A549 (cell line): ENCODE results near the gene ACO1. TPM values are rescaled to one million over a fixed set of nuclear protein-coding genes. Genes with fewer than 3 reads are reported as not detected.

ENCODE experiments used
- ATAC-seq, 2 experiments: fragments of 200-7000 bp in 1 of 2; fragments of >200 bp in 1 of 2; cut with Nextera tagmentation in 1 of 2; cut with Tn5 transposase in 1 of 2; 3 replicates each; pipeline versions ENCODE4 v1.8.0 to v1.9.1; 2018 to 2020; ENCODE audit warnings: mild to moderate bottlenecking in 1 of 2, moderate library complexity in 1 of 2
- CTCF ChIA-PET: fragments of 300-600 bp; sonication (Branson Sonifier 250); formaldehyde crosslinking; extraction: SDS; loops from one replicate; lab custom pipeline; 2021; ENCODE audit warnings: antibody characterized with exemption, inconsistent platforms; lab: Yijun Ruan, JAX
- POLR2A ChIA-PET: fragments of 350-600 bp; formaldehyde crosslinking; extraction: SDS; loops from one replicate; lab custom pipeline; 2021; ENCODE audit warnings: antibody characterized with exemption, inconsistent platforms; lab: Yijun Ruan, JAX
- DNase-seq, 2 experiments: peaks; one replicate each; pipeline versions ENCODE4 v3.0.0 to v3.0.0-alpha.2; 2011 to 2016; ENCODE audit warnings: low read depth in 1 of 2, low spot score in 1 of 2
- FAIRE-seq: peaks from 2 replicates; lab custom pipeline; 2011; peaks lifted over from hg19 to GRCh38; lab: Jason Lieb, UNC
- H3K27ac ChIP-seq, 2 experiments: fragments of >200 bp; sonication (Bioruptor Twin); formaldehyde crosslinking; 3 replicates each; pipeline ENCODE4 v1.5.1; 2016 to 2017
- H3K4me1 ChIP-seq: fragments of >200 bp; sonication (Bioruptor Twin); formaldehyde crosslinking; 3 replicates; pipeline ENCODE4 v1.6.1; 2016
- H3K4me2 ChIP-seq: fragments of >200 bp; sonication (Bioruptor Twin); formaldehyde crosslinking; 3 replicates; pipeline ENCODE4 v1.6.1; 2016
- H3K4me3 ChIP-seq: fragments of >200 bp; sonication (Bioruptor Twin); formaldehyde crosslinking; 3 replicates; pipeline ENCODE4 v1.5.1; 2016
- H3K9me3 ChIP-seq: fragments of >200 bp; sonication (Bioruptor Twin); formaldehyde crosslinking; 3 replicates; pipeline ENCODE4 v1.6.1; 2016
- ATOH8 ChIP-seq: fragments of 250-450 bp; sonication (Bioruptor Pico); IDR thresholded peaks from 2 replicates; pipeline ENCODE4 v1.5.0; 2020; ENCODE audit warnings: low read depth, mild to moderate bottlenecking, moderate library complexity
- BHLHE40 ChIP-seq: IDR thresholded peaks from 2 replicates; pipeline ENCODE4 v1.6.1; 2012; ENCODE audit warnings: low read depth, low read length, inconsistent platforms
- CBX8 ChIP-seq: fragments of 200-600 bp; sonication (generic); IDR thresholded peaks from 2 replicates; pipeline ENCODE4 v1.6.1; 2016
- CHD2 ChIP-seq: fragments of 150-350 bp; IDR thresholded peaks from 2 replicates; pipeline ENCODE4 v1.6.1; 2014; ENCODE audit warnings: low read length; ENCODE audit not compliant: partially characterized antibody
- ESRRA ChIP-seq: fragments of 150-350 bp; IDR thresholded peaks from 2 replicates; pipeline ENCODE4 v1.6.1; 2014; ENCODE audit warnings: mild to moderate bottlenecking, low read length, borderline replicate concordance
- FOSL2 ChIP-seq, 2 experiments: fragments of 450-650 bp in 1 of 2; fragments of >200 bp in 1 of 2; sonication (Bioruptor Twin) in 1 of 2; formaldehyde crosslinking; IDR thresholded peaks; 2 replicates each; pipeline versions ENCODE4 v1.5.0 to v1.6.1; 2016 to 2020; ENCODE audit warnings: mild to moderate bottlenecking in 1 of 2, moderate library complexity in 1 of 2
- GATA3 ChIP-seq: IDR thresholded peaks from 2 replicates; pipeline ENCODE4 v1.6.1; 2012; ENCODE audit warnings: borderline replicate concordance
- HOXA7 ChIP-seq: fragments of 250-450 bp; sonication (Bioruptor Pico); IDR thresholded peaks from 2 replicates; pipeline ENCODE4 v1.5.0; 2020; ENCODE audit warnings: mild to moderate bottlenecking, moderate library complexity
- HOXB13 ChIP-seq: fragments of 250-450 bp; sonication (Bioruptor Pico); IDR thresholded peaks from 2 replicates; pipeline ENCODE4 v1.5.0; 2020; ENCODE audit warnings: low read depth, mild to moderate bottlenecking, moderate library complexity
- JUN ChIP-seq, 2 experiments: fragments of >200 bp; sonication (Bioruptor Twin); formaldehyde crosslinking; IDR thresholded peaks; 2 replicates in 1 of 2; 3 replicates in 1 of 2; pipeline ENCODE4 v1.6.1; 2016 to 2017
- JUNB ChIP-seq: fragments of >200 bp; sonication (Bioruptor Twin); formaldehyde crosslinking; IDR thresholded peaks from 2 replicates; pipeline ENCODE4 v1.6.1; 2016
- NPAS2 ChIP-seq: fragments of 250-450 bp; sonication (Bioruptor Pico); IDR thresholded peaks from 2 replicates; pipeline ENCODE4 v1.8.0; 2022; ENCODE audit warnings: mild to moderate bottlenecking, moderate library complexity, borderline replicate concordance
- PHF8 ChIP-seq: fragments of 200-600 bp; sonication (generic); IDR thresholded peaks from 2 replicates; pipeline ENCODE4 v1.6.1; 2016; ENCODE audit warnings: low read depth, mild to moderate bottlenecking, antibody characterized with exemption, moderate library complexity, borderline replicate concordance
- RCOR1 ChIP-seq: fragments of 150-350 bp; IDR thresholded peaks from 2 replicates; pipeline ENCODE4 v1.6.1; 2014; ENCODE audit warnings: antibody characterized with exemption, low read length, low read depth
- RFX5 ChIP-seq: fragments of 450-650 bp; IDR thresholded peaks from 2 replicates; pipeline ENCODE4 v1.7.1; 2014; ENCODE audit warnings: antibody characterized with exemption, mild to moderate bottlenecking, moderate library complexity
- SREBF2 ChIP-seq: fragments of 450-650 bp; IDR thresholded peaks from 2 replicates; pipeline ENCODE4 v1.6.1; 2014; ENCODE audit warnings: mild to moderate bottlenecking, moderate library complexity
- TFCP2L1 ChIP-seq: fragments of 250-450 bp; sonication (Bioruptor Pico); IDR thresholded peaks from 2 replicates; pipeline ENCODE4 v1.5.0; 2021; ENCODE audit warnings: mild to moderate bottlenecking
- USF2 ChIP-seq: fragments of 450-650 bp; IDR thresholded peaks from 2 replicates; pipeline ENCODE4 v1.6.1; 2014; ENCODE audit warnings: antibody characterized with exemption
- ZC3H11A ChIP-seq: fragments of 450-650 bp; IDR thresholded peaks from 2 replicates; pipeline ENCODE4 v1.6.1; 2014; ENCODE audit warnings: antibody characterized with exemption, mild to moderate bottlenecking
- ZSCAN20 ChIP-seq: fragments of 250-450 bp; sonication (Bioruptor Pico); IDR thresholded peaks from 2 replicates; pipeline ENCODE4 v1.8.0; 2022; ENCODE audit warnings: mild to moderate bottlenecking, moderate library complexity
- WGBS: methylation state at CpG from one replicate; pipeline ENCODE4 v1.1.6; 2017; ENCODE audit errors: missing lambda C conversion rate; 5-methylcytosine and 5-hydroxymethylcytosine counted together
- polyA plus RNA-seq, 4 experiments: library from polyadenylated mRNA; depleted of rRNA in 3 of 4; stranded (reverse); fragments of >200 nt; fragmentation: RNase III in 1 of 4; extraction: RNeasy Plus Mini Kit Qiagen cat#74134 plus additional on column Dnase treatment in 1 of 4; gene quantifications; 2 replicates in 3 of 4; 3 replicates in 1 of 4; pipeline ENCODE4 v1.2.3, GENCODE V29; 2011 to 2017
- TF ChIP-seq, protein P1 (sequence below): fragments of >200 bp; sonication (Bioruptor Twin); formaldehyde crosslinking; IDR thresholded peaks from 2 replicates; pipeline ENCODE4 v1.6.1; 2016
- TF ChIP-seq, protein P2 (sequence below): fragments of 200-600 bp; sonication (generic); IDR thresholded peaks from 2 replicates; pipeline ENCODE4 v1.6.1; 2016; ENCODE audit warnings: antibody characterized with exemption, mild to moderate bottlenecking, moderate library complexity

The ACO1 gene
- polyA plus RNA-seq, 2 of the 4 experiments (the other 2 are of a cell fraction) = 32.2 to 41.0 TPM

GRCh38 chr9:32398207-32398606 lies 13.8 kb downstream of the ACO1 start:
- DNase-seq = no peak
- no peak for TF ChIP-seq RFX5
- no peak for TF ChIP-seq SREBF2
- TF ChIP-seq TFCP2L1 (CRISPR knock-in tag) = no peak
- TF ChIP-seq ATOH8 = no peak
- TF ChIP-seq ESRRA = no peak
- no peak for TF ChIP-seq USF2
- TF ChIP-seq, protein P1, sequence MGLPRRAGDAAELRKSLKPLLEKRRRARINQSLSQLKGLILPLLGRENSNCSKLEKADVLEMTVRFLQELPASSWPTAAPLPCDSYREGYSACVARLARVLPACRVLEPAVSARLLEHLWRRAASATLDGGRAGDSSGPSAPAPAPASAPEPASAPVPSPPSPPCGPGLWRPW = no peak
- no peak for TF ChIP-seq JUN (IDR thresholded peaks at IDR 0.05)
- no peak for TF ChIP-seq HOXA7 (CRISPR knock-in tag)
- TF ChIP-seq ZSCAN20 = no peak
- TF ChIP-seq FOSL2 (IDR thresholded peaks at IDR 0.05) = no peak
- TF ChIP-seq FOSL2 (CRISPR knock-in tag; IDR thresholded peaks at IDR 0.05) = no peak
- TF ChIP-seq BHLHE40 = no peak
- no peak for TF ChIP-seq ZC3H11A
- no peak for TF ChIP-seq PHF8
- TF ChIP-seq, protein P2, sequence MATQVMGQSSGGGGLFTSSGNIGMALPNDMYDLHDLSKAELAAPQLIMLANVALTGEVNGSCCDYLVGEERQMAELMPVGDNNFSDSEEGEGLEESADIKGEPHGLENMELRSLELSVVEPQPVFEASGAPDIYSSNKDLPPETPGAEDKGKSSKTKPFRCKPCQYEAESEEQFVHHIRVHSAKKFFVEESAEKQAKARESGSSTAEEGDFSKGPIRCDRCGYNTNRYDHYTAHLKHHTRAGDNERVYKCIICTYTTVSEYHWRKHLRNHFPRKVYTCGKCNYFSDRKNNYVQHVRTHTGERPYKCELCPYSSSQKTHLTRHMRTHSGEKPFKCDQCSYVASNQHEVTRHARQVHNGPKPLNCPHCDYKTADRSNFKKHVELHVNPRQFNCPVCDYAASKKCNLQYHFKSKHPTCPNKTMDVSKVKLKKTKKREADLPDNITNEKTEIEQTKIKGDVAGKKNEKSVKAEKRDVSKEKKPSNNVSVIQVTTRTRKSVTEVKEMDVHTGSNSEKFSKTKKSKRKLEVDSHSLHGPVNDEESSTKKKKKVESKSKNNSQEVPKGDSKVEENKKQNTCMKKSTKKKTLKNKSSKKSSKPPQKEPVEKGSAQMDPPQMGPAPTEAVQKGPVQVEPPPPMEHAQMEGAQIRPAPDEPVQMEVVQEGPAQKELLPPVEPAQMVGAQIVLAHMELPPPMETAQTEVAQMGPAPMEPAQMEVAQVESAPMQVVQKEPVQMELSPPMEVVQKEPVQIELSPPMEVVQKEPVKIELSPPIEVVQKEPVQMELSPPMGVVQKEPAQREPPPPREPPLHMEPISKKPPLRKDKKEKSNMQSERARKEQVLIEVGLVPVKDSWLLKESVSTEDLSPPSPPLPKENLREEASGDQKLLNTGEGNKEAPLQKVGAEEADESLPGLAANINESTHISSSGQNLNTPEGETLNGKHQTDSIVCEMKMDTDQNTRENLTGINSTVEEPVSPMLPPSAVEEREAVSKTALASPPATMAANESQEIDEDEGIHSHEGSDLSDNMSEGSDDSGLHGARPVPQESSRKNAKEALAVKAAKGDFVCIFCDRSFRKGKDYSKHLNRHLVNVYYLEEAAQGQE = no peak
- TF ChIP-seq RCOR1 = no peak
- no peak for TF ChIP-seq HOXB13 (CRISPR knock-in tag)
- TF ChIP-seq CHD2 = no peak
- TF ChIP-seq GATA3 = no peak
- TF ChIP-seq NPAS2 (CRISPR knock-in tag) = no peak

GRCh38 chr9:32399110-32399815 lies 14.8 kb downstream of the ACO1 start:
- Histone ChIP-seq H3K4me3 (no peak overlapping the region), H3K4me1 (peaks cover 25% of the 10 kb centered on the region), H3K9me3 (no peaks in the 10 kb centered on the region), H3K4me2 (no peak overlapping the region), H3K27ac (no peak overlapping the region)
- no peak for DNase-seq
- TF ChIP-seq ZSCAN20 (no peak), CBX8 (no peak), NPAS2 (CRISPR knock-in tag) (no peak), JUNB (no peak), PHF8 (no peak)
- peak; percentile 32 for FAIRE-seq
- ChIA-PET CTCF (interaction anchor here (0.6 to 9.2 kb wide), 10 partner anchors 11 to 189 kb away, joined by 3 to 74 read pairs (median 4); partner anchors contain the start of genes NDUFB6 and RIGI), POLR2A (no interaction called here)
- 86% methylated on average over 5 of the region's 5 CpGs for WGBS
- ATAC-seq = no peak

More at GRCh38 chr9:32398207-32398606, 13.8 kb downstream of the ACO1 start:
- H3K27ac ChIP-seq = no peak overlapping the region
- ChIA-PET POLR2A (no interaction called here), CTCF (interaction anchor here (1.2 to 9.2 kb wide), 10 partner anchors 12 to 190 kb away, joined by 3 to 74 read pairs (median 6); partner anchors contain the start of genes ACO1 and RIGI)
- no peaks in the 10 kb centered on the region for H3K9me3 ChIP-seq
- FAIRE-seq = no peak
- H3K4me3 ChIP-seq = no peak overlapping the region
- ATAC-seq = no peak
- peaks cover 26% of the 10 kb centered on the region for H3K4me1 ChIP-seq
- 71% methylated on average over 3 of the region's 3 CpGs for WGBS
- H3K4me2 ChIP-seq = no peak overlapping the region
